ENCODE data around the gene MPHOSPH10.
"Not testable (repeated sequence)": the region's sequence is repeated elsewhere in the genome, so short reads cannot be mapped to it uniquely, and the experiment has no call there.

The MPHOSPH10 gene

GRCh38 chr2:71174207-71174606 is 43.8 kb downstream of the MPHOSPH10 start:
- no peak for DNase-seq

GRCh38 chr2:71178836-71179235 is 48.4 kb downstream of the MPHOSPH10 start:
- DNase-seq, result not testable (repeated sequence)

- no peak for DNase-seq
These were observed 50.9 kb downstream of the MPHOSPH10 start for GRCh38 chr2:71181316-71181715.

GRCh38 chr2:71183306-71184115 is 53.1 kb downstream of the MPHOSPH10 start:
- not testable (repeated sequence) for DNase-seq

GRCh38 chr2:71186973-71187372 is 56.5 kb downstream of the MPHOSPH10 start:
- no peak for DNase-seq

- no peak for DNase-seq
These were observed 57.2 kb downstream of the MPHOSPH10 start for GRCh38 chr2:71187589-71187988.

GRCh38 chr2:71190656-71191569 is 60.5 kb downstream of the MPHOSPH10 start:
- no peak for DNase-seq

- no peak for DNase-seq
These were observed 61.1 kb downstream of the MPHOSPH10 start for GRCh38 chr2:71191570-71191943.

Data from CD4-positive, alpha-beta T cell treated with Interleukin-10 for 1 hour (primary cell).